Lung (tissue), 12 donors: Measurements from ENCODE around the gene UBE2B. TPM values are rescaled to one million over a fixed set of nuclear protein-coding genes. Genes with fewer than 3 reads are reported as not detected.

Source experiments
- ATAC-seq: fragments of 200-7000 bp; cut with Tn5 transposase; one replicate; pipeline ENCODE4 v1.9.1; 2020; ENCODE audit warnings: moderate number of reproducible peaks; ENCODE audit not compliant: insufficient read depth, low FRiP score
- DNase-seq, 3 donors: peaks; one replicate each; pipeline ENCODE4 v3.0.0-alpha.2; 2013 to 2017
- H3K27ac ChIP-seq, 2 donors: one replicate each; pipeline ENCODE4 v1.5.1; 2013; ENCODE audit warnings: mild to moderate bottlenecking in 2 of 2, moderate library complexity in 2 of 2, control low read depth in 1 of 2, inconsistent platforms in 1 of 2, low read depth in 1 of 2, low read length in 1 of 2
- H3K27me3 ChIP-seq, 3 donors: one replicate each; pipeline ENCODE4 v1.5.1; 2013; ENCODE audit warnings: low read length in 2 of 3; ENCODE audit not compliant: control insufficient read depth in 3 of 3, insufficient read depth in 3 of 3
- H3K36me3 ChIP-seq, 4 donors: one replicate each; pipeline ENCODE4 v1.5.1; 2013; ENCODE audit warnings: low read length in 4 of 4, mild to moderate bottlenecking in 1 of 4, moderate library complexity in 1 of 4; ENCODE audit not compliant: control insufficient read depth in 4 of 4, insufficient read depth in 4 of 4
- H3K4me1 ChIP-seq, 5 donors: one replicate each; pipeline ENCODE4 v1.5.1; 2013; ENCODE audit warnings: low read length in 5 of 5, mild to moderate bottlenecking in 2 of 5, moderate library complexity in 1 of 5; ENCODE audit not compliant: control insufficient read depth in 5 of 5, insufficient read depth in 5 of 5
- H3K4me3 ChIP-seq: one replicate; pipeline ENCODE4 v1.5.1; 2013; ENCODE audit warnings: mild to moderate bottlenecking, control low read depth, moderate library complexity
- H3K9ac ChIP-seq, 2 donors: one replicate each; pipeline ENCODE4 v1.5.1; 2013; ENCODE audit warnings: low read length in 2 of 2, control low read depth in 1 of 2; ENCODE audit not compliant: insufficient read depth in 1 of 2
- H3K9me3 ChIP-seq, 4 donors: one replicate each; pipeline ENCODE4 v1.5.1; 2013; ENCODE audit warnings: low read length in 3 of 4, mild to moderate bottlenecking in 1 of 4, moderate library complexity in 1 of 4; ENCODE audit not compliant: control insufficient read depth in 4 of 4, insufficient read depth in 3 of 4
- CTCF ChIP-seq: IDR thresholded peaks from 2 replicates; pipeline ENCODE4 v1.5.1; 2012; ENCODE audit warnings: mild to moderate bottlenecking; ENCODE audit errors: control extremely low read depth, extremely low read depth
- WGBS, 2 donors: extraction: QIAGEN DNeasy Blood & Tissue Kit; methylation state at CpG; one replicate each; pipeline ENCODE4 v1.1.7; 2013; 5-methylcytosine and 5-hydroxymethylcytosine counted together
- polyA plus RNA-seq, 2 donors: library from polyadenylated mRNA; stranded (reverse); fragments of 200-250 nt; gene quantifications; one replicate each; pipeline ENCODE4 v1.2.1, GENCODE V29; 2013
- total RNA-seq, 2 donors: library from RNA; depleted of rRNA in 1 of 2; stranded (reverse); fragments of >200 nt in 1 of 2; gene quantifications; one replicate each; pipeline ENCODE4 v1.2.1, GENCODE V29; 2014 to 2021
- donor health status: control.
- donor health status: control.
- donor health status: Bipolar disorder and iron deficiency.
- donor health status: healthy.
- donor health status: DM: yes; HTN: yes; CAD: no.

UBE2B gene
- total and polyA plus RNA-seq, 4 donors = 75.1 to 119 (median 100) TPM

GRCh38 chr5:134438721-134439123 is 67.4 kb downstream of the UBE2B start:
- no peak for ATAC-seq

DNA sequence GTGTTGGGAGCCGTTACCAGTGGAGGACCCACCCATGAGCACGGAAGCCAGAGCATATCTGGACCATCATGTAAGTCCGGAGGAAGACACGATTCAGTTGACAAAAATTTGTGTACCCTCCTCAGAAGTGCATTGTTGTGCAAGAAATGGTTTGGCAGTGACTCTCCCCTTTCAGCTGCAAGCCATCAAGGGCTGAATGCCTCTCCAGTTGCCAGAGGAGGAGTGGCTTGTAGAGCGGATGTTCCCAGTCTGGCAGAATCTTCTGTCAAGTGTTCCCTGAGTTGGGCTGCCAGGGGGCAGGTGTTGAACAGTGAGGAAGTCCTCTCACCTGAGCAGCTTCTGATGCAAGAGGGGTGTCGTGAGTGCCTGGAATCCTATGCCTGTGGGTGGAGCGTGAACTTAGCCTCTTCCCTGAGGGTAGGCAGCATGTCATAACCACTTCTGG is 67.9 kb downstream of the UBE2B start:
- peak; percentile 94 to 98 (median 97) for DNase-seq
- TF ChIP-seq CTCF = no peak
- H3K4me1 ChIP-seq = peaks cover 15 to 30% (median 23%) of the 10 kb centered on the region in 5 donors
- no peaks in the 10 kb centered on the region for H3K36me3 ChIP-seq
- peak overlapping the region; percentile 85 to 95 for H3K27ac ChIP-seq
- peak; percentile 55 for ATAC-seq
- H3K9me3 ChIP-seq = no peaks in the 10 kb centered on the region
- H3K9ac ChIP-seq = no peak overlapping the region
- H3K27me3 ChIP-seq = no peaks in the 10 kb centered on the region
- WGBS, 2 donors = 29 to 42% methylated on average over 7 of the region's 7 CpGs
- H3K4me3 ChIP-seq = no peak overlapping the region

More at GRCh38 chr5:134438721-134439123, 67.4 kb downstream of the UBE2B start:
- Histone ChIP-seq H3K27me3 (no peaks in the 10 kb centered on the region), H3K36me3 (no peaks in the 10 kb centered on the region), H3K9me3 (no peaks in the 10 kb centered on the region), H3K27ac (peak overlapping the region; percentile 85 to 95), H3K9ac (no peak overlapping the region), H3K4me1 (peaks cover 15 to 30% (median 23%) of the 10 kb centered on the region in 5 donors), H3K4me3 (no peak overlapping the region)
- no peak for DNase-seq
- 83 to 85% methylated on average over 7 of the region's 7 CpGs for whole genome bisulfite sequencing, 2 donors
- no peak for TF ChIP-seq CTCF

GRCh38 chr5:134440201-134440755 is 68.9 kb downstream of the UBE2B start:
- 59 to 75% methylated on average over 3 of the region's 3 CpGs for WGBS, 2 donors
- no peaks in the 10 kb centered on the region for H3K9me3 ChIP-seq
- H3K36me3 ChIP-seq = no peaks in the 10 kb centered on the region
- no peaks in the 10 kb centered on the region for H3K27me3 ChIP-seq
- no peak overlapping the region for H3K9ac ChIP-seq
- no peak for ATAC-seq
- no peak for TF ChIP-seq CTCF
- peaks cover 15 to 30% (median 23%) of the 10 kb centered on the region in 5 donors for H3K4me1 ChIP-seq
- no peak for DNase-seq
- no peak overlapping the region for H3K27ac ChIP-seq
- H3K4me3 ChIP-seq = no peak overlapping the region

Other genes with a start within 250 kb of the UBE2B start
- 100 to 1,000 TPM; 242 to 324 TPM for gene SKP1, start 194.6 kb upstream of the UBE2B start, total RNA-seq
- gene SKP1, start 194.6 kb upstream of the UBE2B start, polyA plus RNA-seq = 100 to 1,000 TPM; 149 to 551 TPM
- gene PPP2CA, start 145.5 kb upstream of the UBE2B start, total RNA-seq = 100 to 1,000 TPM; 102 to 107 TPM
- gene PPP2CA, start 145.5 kb upstream of the UBE2B start, polyA plus RNA-seq = 100 to 1,000 TPM in 1 of 2 donors, 10 to 100 TPM in 1; 32.2 to 117 TPM
- gene CDKL3, start 4.4 kb upstream of the UBE2B start, total RNA-seq = 1 to 10 TPM; 2.2 to 2.9 TPM
- 1 to 10 TPM; 1.5 to 3.6 TPM for gene CDKL3, start 4.4 kb upstream of the UBE2B start, polyA plus RNA-seq
- gene CDKN2AIPNL, start 40.3 kb downstream of the UBE2B start, total RNA-seq = 10 to 100 TPM; 10.9 to 22.1 TPM
- 10 to 100 TPM; 16.0 to 43.2 TPM for gene CDKN2AIPNL, start 40.3 kb downstream of the UBE2B start, polyA plus RNA-seq
- 10 to 100 TPM; 24.4 to 53.5 TPM for gene JADE2, start 154.1 kb downstream of the UBE2B start, total RNA-seq
- 10 to 100 TPM; 12.4 to 16.3 TPM for gene JADE2, start 154.1 kb downstream of the UBE2B start, polyA plus RNA-seq